Activated CD4-positive, alpha-beta memory T cell treated with anti-CD3 and anti-CD28 coated beads for 36 hours (primary cell): ENCODE results near the gene CAB39L. TPM values are rescaled to one million over a fixed set of nuclear protein-coding genes. Genes with fewer than 3 reads are reported as not detected.

Experiments used
- CTCF ChIA-PET: fragments of 350-600 bp; sonication (Branson Sonifier 250); formaldehyde crosslinking; loops from one replicate; lab custom pipeline; 2021; ENCODE audit warnings: antibody characterized with exemption, inconsistent platforms; lab: Charles Lee
- POLR2A ChIA-PET: fragments of 350-600 bp; sonication (Branson Sonifier 250); formaldehyde crosslinking; loops from one replicate; lab custom pipeline; 2021; ENCODE audit warnings: antibody characterized with exemption; lab: Charles Lee
- DNase-seq: peaks from one replicate; pipeline ENCODE4 v3.0.0-alpha.2; 2020
- H3K27ac Mint-ChIP-seq: one replicate; pipeline ENCODE4 v1.8.0; 2021; ENCODE audit warnings: mixed read lengths
- H3K27me3 Mint-ChIP-seq: one replicate; pipeline ENCODE4 v1.8.0; 2021; ENCODE audit warnings: mixed read lengths
- H3K36me3 Mint-ChIP-seq: one replicate; pipeline ENCODE4 v1.8.0; 2021; ENCODE audit warnings: mixed read lengths
- H3K4me1 Mint-ChIP-seq: one replicate; pipeline ENCODE4 v1.8.0; 2021; ENCODE audit warnings: low read depth, mixed read lengths
- H3K4me3 Mint-ChIP-seq: one replicate; pipeline ENCODE4 v1.8.0; 2021; ENCODE audit warnings: mild to moderate bottlenecking, mixed read lengths
- H3K9me3 Mint-ChIP-seq: one replicate; pipeline ENCODE4 v1.8.0; 2021; ENCODE audit warnings: mixed read lengths
- intact Hi-C: fragments of 100-400 bp; cut with micrococcal nuclease; formaldehyde crosslinking; loops from one replicate; pipeline ENCODE4 v1.15.1; 2023
- total RNA-seq, 2 experiments: library from RNA; stranded (reverse); gene quantifications; one replicate each; pipeline ENCODE4 v1.2.3, GENCODE V29; 2021

CAB39L gene
- total RNA-seq, 2 experiments from 2014 or later = 5.6 to 6.3 TPM

GRCh38 chr13:49411353-49411752, 32.5 kb downstream of the CAB39L start:
- Mint-ChIP-seq H3K27ac (no peak overlapping the region), H3K4me3 (no peak overlapping the region), H3K9me3 (no peaks in the 10 kb centered on the region), H3K4me1 (no peaks in the 10 kb centered on the region), H3K27me3 (no peaks in the 10 kb centered on the region), H3K36me3 (no peaks in the 10 kb centered on the region)
- intact Hi-C loops = no loop called here
- no peak for DNase-seq
- ChIA-PET CTCF (no interaction called here), POLR2A (no interaction called here)

- Mint-ChIP-seq H3K36me3 (no peaks in the 10 kb centered on the region), H3K4me1 (no peaks in the 10 kb centered on the region), H3K9me3 (peaks cover 3% of the 10 kb centered on the region), H3K27ac (no peak overlapping the region), H3K4me3 (no peak overlapping the region), H3K27me3 (no peaks in the 10 kb centered on the region)
- ChIA-PET CTCF (no interaction called here), POLR2A (no interaction called here)
- intact Hi-C loops = no loop called here
- DNase-seq = no peak
These were observed 33.4 kb downstream of the CAB39L start for GRCh38 chr13:49410477-49410876.

GRCh38 chr13:49410006-49410405, 33.9 kb downstream of the CAB39L start:
- H3K27me3 Mint-ChIP-seq = no peaks in the 10 kb centered on the region
- ChIA-PET POLR2A (no interaction called here), CTCF (no interaction called here)
- H3K27ac Mint-ChIP-seq = no peak overlapping the region
- intact Hi-C loops = no loop called here
- peaks cover 7% of the 10 kb centered on the region for H3K9me3 Mint-ChIP-seq
- DNase-seq = no peak
- no peaks in the 10 kb centered on the region for H3K36me3 Mint-ChIP-seq
- H3K4me3 Mint-ChIP-seq = no peak overlapping the region
- H3K4me1 Mint-ChIP-seq = no peaks in the 10 kb centered on the region

GRCh38 chr13:49409008-49409407, 34.9 kb downstream of the CAB39L start:
- Mint-ChIP-seq H3K27me3 (no peaks in the 10 kb centered on the region), H3K4me1 (no peaks in the 10 kb centered on the region), H3K27ac (no peak overlapping the region), H3K4me3 (no peak overlapping the region), H3K36me3 (no peaks in the 10 kb centered on the region), H3K9me3 (peaks cover 17% of the 10 kb centered on the region)
- POLR2A ChIA-PET = no interaction called here
- intact Hi-C loops = no loop called here
- no peak for DNase-seq
- CTCF ChIA-PET = no interaction called here

- intact Hi-C loops = no loop called here
- ChIA-PET CTCF (no interaction called here), POLR2A (no interaction called here)
- H3K36me3 Mint-ChIP-seq = peaks cover 5% of the 10 kb centered on the region
- no peaks in the 10 kb centered on the region for H3K27me3 Mint-ChIP-seq
- H3K9me3 Mint-ChIP-seq = peaks cover 19% of the 10 kb centered on the region
- no peak for DNase-seq
- H3K4me3 Mint-ChIP-seq = no peak overlapping the region
- no peak overlapping the region for H3K27ac Mint-ChIP-seq
- H3K4me1 Mint-ChIP-seq = no peaks in the 10 kb centered on the region
These were observed 35.9 kb downstream of the CAB39L start for GRCh38 chr13:49407936-49408335.

GRCh38 chr13:49407068-49407467, 36.8 kb downstream of the CAB39L start:
- POLR2A ChIA-PET = interaction anchor here (0.6 kb wide), 1 partner anchor 420 kb away, joined by 4 read pairs; no protein-coding TSS in a partner anchor
- peaks cover 5% of the 10 kb centered on the region for H3K36me3 Mint-ChIP-seq

GRCh38 chr13:49404703-49405020, 39.2 kb downstream of the CAB39L start:
- CTCF ChIA-PET = interaction anchor here (0.6 kb wide), 1 partner anchor 83 kb away, joined by 3 read pairs; no protein-coding TSS in a partner anchor
- no peak overlapping the region for H3K4me3 Mint-ChIP-seq
- H3K9me3 Mint-ChIP-seq = peaks cover 19% of the 10 kb centered on the region
- POLR2A ChIA-PET = no interaction called here
- no peak for DNase-seq
- H3K36me3 Mint-ChIP-seq = peaks cover 5% of the 10 kb centered on the region
- no peaks in the 10 kb centered on the region for H3K4me1 Mint-ChIP-seq
- intact Hi-C loops = no loop called here
- no peak overlapping the region for H3K27ac Mint-ChIP-seq
- no peaks in the 10 kb centered on the region for H3K27me3 Mint-ChIP-seq

More at GRCh38 chr13:49407068-49407467, 36.8 kb downstream of the CAB39L start:
- Mint-ChIP-seq H3K27ac (no peak overlapping the region), H3K4me1 (no peaks in the 10 kb centered on the region), H3K27me3 (no peaks in the 10 kb centered on the region), H3K4me3 (no peak overlapping the region), H3K9me3 (peaks cover 19% of the 10 kb centered on the region)
- DNase-seq = no peak
- CTCF ChIA-PET = no interaction called here
- intact Hi-C loops = no loop called here

GRCh38 chr13:49403996-49404702, 39.7 kb downstream of the CAB39L start:
- no peak for DNase-seq
- Mint-ChIP-seq H3K27ac (no peak overlapping the region), H3K4me3 (no peak overlapping the region), H3K27me3 (no peaks in the 10 kb centered on the region), H3K4me1 (no peaks in the 10 kb centered on the region), H3K36me3 (peaks cover 5% of the 10 kb centered on the region), H3K9me3 (peaks cover 19% of the 10 kb centered on the region)
- POLR2A ChIA-PET = no interaction called here
- intact Hi-C loops = no loop called here
- CTCF ChIA-PET = interaction anchor here (0.6 kb wide), 1 partner anchor 82 kb away, joined by 3 read pairs; no protein-coding TSS in a partner anchor

GRCh38 chr13:49400755-49401659, 42.9 kb downstream of the CAB39L start:
- DNase-seq = no peak
- Mint-ChIP-seq H3K4me3 (no peak overlapping the region), H3K27ac (no peak overlapping the region), H3K4me1 (no peaks in the 10 kb centered on the region), H3K36me3 (peaks cover 5% of the 10 kb centered on the region), H3K27me3 (no peaks in the 10 kb centered on the region), H3K9me3 (peaks cover 19% of the 10 kb centered on the region)
- ChIA-PET CTCF (no interaction called here), POLR2A (no interaction called here)
- intact Hi-C loops = no loop called here

GRCh38 chr13:49399801-49400472, 43.9 kb downstream of the CAB39L start:
- no peak overlapping the region for H3K27ac Mint-ChIP-seq
- H3K9me3 Mint-ChIP-seq = peaks cover 11% of the 10 kb centered on the region
- H3K27me3 Mint-ChIP-seq = no peaks in the 10 kb centered on the region
- no peaks in the 10 kb centered on the region for H3K4me1 Mint-ChIP-seq
- CTCF ChIA-PET = no interaction called here
- peaks cover 5% of the 10 kb centered on the region for H3K36me3 Mint-ChIP-seq
- POLR2A ChIA-PET = no interaction called here
- DNase-seq = no peak
- intact Hi-C loops = no loop called here
- H3K4me3 Mint-ChIP-seq = no peak overlapping the region

- Mint-ChIP-seq H3K4me3 (no peak overlapping the region), H3K27me3 (no peaks in the 10 kb centered on the region), H3K9me3 (peaks cover 3% of the 10 kb centered on the region), H3K4me1 (no peaks in the 10 kb centered on the region), H3K27ac (no peak overlapping the region), H3K36me3 (no peaks in the 10 kb centered on the region)
- intact Hi-C loops = no loop called here
- ChIA-PET CTCF (no interaction called here), POLR2A (no interaction called here)
- no peak for DNase-seq
These were observed 47.9 kb downstream of the CAB39L start for GRCh38 chr13:49395878-49396380.

GRCh38 chr13:49395451-49395865, 48.4 kb downstream of the CAB39L start:
- ChIA-PET POLR2A (no interaction called here), CTCF (no interaction called here)
- DNase-seq = no peak
- H3K4me3 Mint-ChIP-seq = no peak overlapping the region
- H3K27ac Mint-ChIP-seq = no peak overlapping the region
- H3K27me3 Mint-ChIP-seq = no peaks in the 10 kb centered on the region
- H3K36me3 Mint-ChIP-seq = no peaks in the 10 kb centered on the region
- peaks cover 3% of the 10 kb centered on the region for H3K9me3 Mint-ChIP-seq
- intact Hi-C loops = no loop called here
- no peaks in the 10 kb centered on the region for H3K4me1 Mint-ChIP-seq
